Stomach (tissue), 4 donors: Measurements from ENCODE around the gene ANKFN1.

Source experiments
- CTCF ChIP-seq, 7 experiments: fragments of 450-650 bp in 4 of 7; fragments of 200-600 bp in 3 of 7; sonication (generic) in 3 of 7; IDR thresholded peaks; one replicate each; pipeline ENCODE4 v1.5.1; 2016 to 2019; ENCODE audit warnings: antibody characterized with exemption in 7 of 7, control low read depth in 2 of 7, mild to moderate bottlenecking in 1 of 7
- POLR2A ChIP-seq, 4 donors: fragments of 450-650 bp; IDR thresholded peaks; one replicate each; pipeline ENCODE4 v1.6.1; 2016; ENCODE audit warnings: antibody characterized with exemption in 4 of 4, control low read depth in 2 of 4, mild to moderate bottlenecking in 1 of 4, moderate library complexity in 1 of 4

GRCh38 chr17:56108811-56109284 is 44.4 kb upstream of the ANKFN1 start:
- no peak for TF ChIP-seq POLR2A (IDR thresholded peaks at IDR 0.05)
- no peak for TF ChIP-seq CTCF (IDR thresholded peaks at IDR 0.05)
